Stimulated activated CD4-positive, alpha-beta T cell treated with anti-CD3 and anti-CD28 coated beads, Interleukin-15, amount 100 ng/mL, for 24 hours (primary cell): Measurements from ENCODE around the gene TSPAN18.
A peak's percentile ranks its signal among the peaks of the same experiment; 100 is the strongest.

Experiments used
- DNase-seq: peaks from one replicate; pipeline ENCODE4 v3.0.0-alpha.2; 2020

Gene TSPAN18

GRCh38 chr11:44711787-44712608 is 14.8 kb upstream of the TSPAN18 start:
- DNase-seq = no peak

GRCh38 chr11:44713022-44713421 is 13.7 kb upstream of the TSPAN18 start:
- no peak for DNase-seq

GRCh38 chr11:44716256-44716655 is 10.5 kb upstream of the TSPAN18 start:
- DNase-seq = no peak

GRCh38 chr11:44718057-44718456 is 8.7 kb upstream of the TSPAN18 start:
- no peak for DNase-seq

- no peak for DNase-seq
Measured at GRCh38 chr11:44718612-44719390, 8.0 kb upstream of the TSPAN18 start.

GRCh38 chr11:44725016-44725685 is 1.6 kb upstream of the TSPAN18 start:
- DNase-seq = no peak

- DNase-seq = no peak
Measured at GRCh38 chr11:44725757-44726282, 942 bp upstream of the TSPAN18 start.

- no peak for DNase-seq
Measured at GRCh38 chr11:44727114-44727372, 281 bp downstream of the TSPAN18 start.

- DNase-seq = peak; percentile 89
Measured at GRCh38 chr11:44727373-44728287, 868 bp downstream of the TSPAN18 start.

- DNase-seq = no peak
Measured at GRCh38 chr11:44728491-44728910, 1.7 kb downstream of the TSPAN18 start.

GRCh38 chr11:44729063-44729462 is 2.3 kb downstream of the TSPAN18 start:
- DNase-seq = no peak

- DNase-seq = peak; percentile 22
Measured at GRCh38 chr11:44729713-44730112, 3.0 kb downstream of the TSPAN18 start.

- no peak for DNase-seq
Measured at GRCh38 chr11:44730775-44731174, 4.0 kb downstream of the TSPAN18 start.

GRCh38 chr11:44731685-44732430 is 5.1 kb downstream of the TSPAN18 start:
- no peak for DNase-seq

- DNase-seq = no peak
Measured at GRCh38 chr11:44732564-44732963, 5.8 kb downstream of the TSPAN18 start.

GRCh38 chr11:44733877-44734276 is 7.1 kb downstream of the TSPAN18 start:
- DNase-seq = no peak

GRCh38 chr11:44734843-44735381 is 8.2 kb downstream of the TSPAN18 start:
- DNase-seq = no peak

GRCh38 chr11:44736791-44737190 is 10.0 kb downstream of the TSPAN18 start:
- no peak for DNase-seq

GRCh38 chr11:44737245-44738085 is 10.7 kb downstream of the TSPAN18 start:
- peak; percentile 19 for DNase-seq

- DNase-seq = no peak
Measured at GRCh38 chr11:44738791-44739190, 12.0 kb downstream of the TSPAN18 start.
